Measurements from ENCODE around the gene SLC1A5.

- TF ChIP-seq EZH2 (IDR thresholded peaks at IDR 0.05; ENCODE audit: borderline replicate concordance, low read depth, low read length, severe bottlenecking): no peak
- TF ChIP-seq CTCF (IDR thresholded peaks at IDR 0.05; ENCODE audit: borderline replicate concordance, extremely low read depth, low read length, poor library complexity, severe bottlenecking): no peak
Observed at GRCh38 chr19:46772170-46773017, 16.0 kb downstream of the SLC1A5 start.

Data from DND-41 (cell line).